C1 segment of cervical spinal cord (tissue), 14 donors: Measurements from ENCODE around the gene ERICH4.
"Not testable (repeated sequence)": the region's sequence is repeated elsewhere in the genome, so short reads cannot be mapped to it uniquely, and the experiment has no call there.

Experiments used
- DNase-seq, 14 donors: peaks; one replicate each; lab custom pipeline; 2025; lab: John Stamatoyannopoulos, UW

ERICH4 gene

GRCh38 chr19:41478875-41479756 is 36.2 kb downstream of the ERICH4 start:
- DNase-seq: no peak

GRCh38 chr19:41479757-41480191 is 36.8 kb downstream of the ERICH4 start:
- DNase-seq: no peak

- no peak for DNase-seq
These were observed 37.4 kb downstream of the ERICH4 start for GRCh38 chr19:41480336-41480735.

GRCh38 chr19:41484822-41485221 is 41.9 kb downstream of the ERICH4 start:
- DNase-seq: no peak

- not testable (repeated sequence) for DNase-seq
These were observed 44.0 kb downstream of the ERICH4 start for GRCh38 chr19:41486953-41487352.

GRCh38 chr19:41492843-41493242 is 49.9 kb downstream of the ERICH4 start:
- no peak for DNase-seq
